ENCODE results near the gene UPF3A.

The UPF3A gene

GRCh38 chr13:114299604-114300305, 18.4 kb downstream of the UPF3A start:
- no peak for DNase-seq (ENCODE audit: low read depth)
- no peak for TF ChIP-seq CTCF (IDR thresholded peaks at IDR 0.05; ENCODE audit: control insufficient read depth, insufficient read depth, low read depth, low read length, missing control alignments)
- no peak overlapping the region for H3K4me3 ChIP-seq (ENCODE audit: control insufficient read depth, low read depth, low read length)

GRCh38 chr13:114303700-114304327, 22.4 kb downstream of the UPF3A start:
- no peak for DNase-seq (ENCODE audit: low read depth)
- TF ChIP-seq CTCF (IDR thresholded peaks at IDR 0.05; ENCODE audit: control insufficient read depth, insufficient read depth, low read depth, low read length, missing control alignments): no peak
- no peak overlapping the region for H3K4me3 ChIP-seq (ENCODE audit: control insufficient read depth, low read depth, low read length)

- no peak overlapping the region for H3K4me3 ChIP-seq (ENCODE audit: control insufficient read depth, low read depth, low read length)
- no peak for TF ChIP-seq CTCF (IDR thresholded peaks at IDR 0.05; ENCODE audit: control insufficient read depth, insufficient read depth, low read depth, low read length, missing control alignments)
- no peak for DNase-seq (ENCODE audit: low read depth)
Observed at GRCh38 chr13:114304346-114305034, 23.1 kb downstream of the UPF3A start.

- DNase-seq (ENCODE audit: low read depth): no peak
- TF ChIP-seq CTCF (IDR thresholded peaks at IDR 0.05; ENCODE audit: control insufficient read depth, insufficient read depth, low read depth, low read length, missing control alignments): no peak
- H3K4me3 ChIP-seq (ENCODE audit: control insufficient read depth, low read depth, low read length): no peak overlapping the region
Observed at GRCh38 chr13:114309086-114309485, 27.7 kb downstream of the UPF3A start.

- no peak for DNase-seq (ENCODE audit: low read depth)
- TF ChIP-seq CTCF (IDR thresholded peaks at IDR 0.05; ENCODE audit: control insufficient read depth, insufficient read depth, low read depth, low read length, missing control alignments): no peak
- H3K4me3 ChIP-seq (ENCODE audit: control insufficient read depth, low read depth, low read length): no peak overlapping the region
Observed at GRCh38 chr13:114309806-114310410, 28.5 kb downstream of the UPF3A start.

- TF ChIP-seq CTCF (IDR thresholded peaks at IDR 0.05; ENCODE audit: control insufficient read depth, insufficient read depth, low read depth, low read length, missing control alignments): no peak
- no peak overlapping the region for H3K4me3 ChIP-seq (ENCODE audit: control insufficient read depth, low read depth, low read length)
- DNase-seq (ENCODE audit: low read depth): no peak
Observed at GRCh38 chr13:114310956-114311355, 29.6 kb downstream of the UPF3A start.
